BJ (cell line): ENCODE data around the gene PTRHD1. TPM values are rescaled to one million over a fixed set of nuclear protein-coding genes. Genes with fewer than 3 reads are reported as not detected.

Experiments
- CTCF ChIA-PET: fragments of 350-600 bp; formaldehyde crosslinking; extraction: SDS; loops from one replicate; lab custom pipeline; 2021; ENCODE audit warnings: antibody characterized with exemption, inconsistent platforms; lab: Yijun Ruan, JAX
- POLR2A ChIA-PET: fragments of 300-600 bp; sonication (Branson Sonifier 250); formaldehyde crosslinking; extraction: SDS; loops from one replicate; lab custom pipeline; 2021; ENCODE audit warnings: antibody characterized with exemption; lab: Charles Lee
- DNase-seq: peaks from one replicate; pipeline ENCODE4 v3.0.0-alpha.2; 2011; ENCODE audit warnings: low read depth
- H3K27me3 ChIP-seq: 2 replicates; pipeline ENCODE4 v1.6.0; 2011; ENCODE audit warnings: low read length; ENCODE audit not compliant: control insufficient read depth, insufficient read depth
- H3K36me3 ChIP-seq: 2 replicates; pipeline ENCODE4 v1.5.1; 2011; ENCODE audit warnings: low read length; ENCODE audit not compliant: control insufficient read depth, insufficient read depth
- H3K4me3 ChIP-seq: 2 replicates; pipeline ENCODE4 v1.5.1; 2011; ENCODE audit warnings: low read depth, mild to moderate bottlenecking, control low read depth, low read length
- CTCF ChIP-seq: IDR thresholded peaks from 2 replicates; pipeline ENCODE4 v1.5.1; 2011; ENCODE audit warnings: low read depth, mild to moderate bottlenecking, control low read depth, inconsistent platforms, low read length, moderate library complexity; ENCODE audit not compliant: insufficient read depth
- polyA plus RNA-seq: library from polyadenylated mRNA; depleted of rRNA; stranded (reverse); fragments of >200 nt; gene quantifications from 2 replicates; pipeline ENCODE4 v1.2.3, GENCODE V29; 2011

The PTRHD1 gene
- polyA plus RNA-seq, 1 experiment: 44.5 TPM

DNA sequence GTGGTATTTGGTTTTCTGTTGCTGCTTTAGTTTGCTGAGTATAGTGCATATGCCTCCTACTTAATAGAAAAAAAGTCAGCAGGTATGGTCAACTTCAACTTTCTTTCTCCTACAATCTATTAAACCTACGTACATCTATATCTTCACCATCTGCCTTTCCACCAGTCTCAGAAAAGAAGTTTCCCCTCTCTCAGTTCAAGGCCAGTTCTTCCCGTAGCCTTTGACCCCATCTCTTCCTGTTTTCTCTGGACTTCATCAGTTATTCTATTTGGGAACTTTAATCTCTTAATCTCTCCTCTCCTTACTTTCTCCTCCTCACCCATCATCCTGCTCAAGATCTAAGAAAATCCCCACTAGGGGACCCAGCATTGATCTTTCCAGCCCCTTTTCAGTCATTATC lies 5.7 kb downstream of the PTRHD1 start:
- H3K27me3 ChIP-seq: no peaks in the 10 kb centered on the region
- CTCF ChIA-PET: no interaction called here
- H3K36me3 ChIP-seq: no peaks in the 10 kb centered on the region; the same call in 1 of the 2 replicates
- H3K4me3 ChIP-seq: no peak overlapping the region
- POLR2A ChIA-PET: no interaction called here
- DNase-seq: no peak
- no peak for TF ChIP-seq CTCF

DNA sequence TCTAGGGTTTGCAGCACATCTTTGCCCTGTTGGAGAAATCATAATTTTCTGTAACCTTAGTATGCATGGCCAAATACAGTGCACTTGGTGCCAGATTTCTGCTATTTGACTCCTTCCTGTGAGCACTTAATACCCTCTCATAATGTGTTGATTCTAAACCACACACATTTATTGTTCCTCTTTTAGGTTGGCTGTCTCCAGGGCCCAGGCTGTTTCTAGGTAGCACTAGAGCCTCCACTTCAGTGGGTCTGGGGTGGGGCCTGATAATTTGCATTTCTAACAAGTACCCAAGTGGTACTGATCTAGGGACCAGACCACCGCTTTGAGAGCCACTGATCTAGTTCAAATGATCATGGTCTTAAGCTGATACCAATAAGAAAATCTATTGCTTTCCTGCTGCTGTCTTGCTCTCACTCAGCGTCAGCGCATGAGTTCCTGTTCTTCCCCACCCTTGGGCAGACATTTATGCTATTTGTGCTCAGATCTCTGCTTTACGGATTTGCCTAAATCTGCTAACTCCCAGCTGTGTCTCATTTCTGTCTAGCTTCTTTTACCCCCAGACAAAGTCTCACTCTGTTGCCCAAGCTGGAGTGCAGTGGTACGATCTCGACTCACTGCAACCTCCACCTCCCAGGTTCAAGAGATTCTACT lies 7.4 kb downstream of the PTRHD1 start:
- Histone ChIP-seq H3K4me3 (no peak overlapping the region), H3K27me3 (no peaks in the 10 kb centered on the region), H3K36me3 (no peaks in the 10 kb centered on the region; the same call in 1 of the 2 replicates)
- no peak for DNase-seq
- TF ChIP-seq CTCF: no peak
- POLR2A ChIA-PET: no interaction called here
- CTCF ChIA-PET: interaction anchor here (1.0 to 1.5 kb wide), 2 partner anchors 8 to 11 kb away, joined by 3 to 4 read pairs; no protein-coding TSS in a partner anchor

DNA sequence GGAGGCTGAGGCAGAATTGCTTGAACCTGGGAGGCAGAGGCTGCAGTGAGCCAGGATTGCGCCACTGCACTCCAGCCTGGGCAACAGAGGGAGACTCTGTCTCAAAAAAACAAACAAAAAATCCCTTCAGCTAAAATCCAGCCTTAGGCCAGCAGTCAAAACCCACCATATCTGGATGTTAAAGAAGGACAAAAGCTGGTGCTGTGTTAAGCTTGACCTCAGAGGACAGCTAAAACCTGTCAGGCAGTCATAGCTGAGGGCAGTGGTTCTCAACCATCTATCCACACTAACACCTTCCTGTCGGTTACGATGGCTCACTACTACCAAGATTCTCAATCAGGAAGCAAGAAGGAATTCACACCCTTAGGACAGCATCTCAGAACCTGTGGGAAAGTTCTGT lies 9.6 kb downstream of the PTRHD1 start:
- DNase-seq: no peak
- Histone ChIP-seq H3K36me3 (no peaks in the 10 kb centered on the region), H3K4me3 (no peak overlapping the region), H3K27me3 (no peaks in the 10 kb centered on the region)
- CTCF ChIA-PET: interaction anchor here (1.1 to 1.2 kb wide), 2 partner anchors 10 to 373 kb away, joined by 3 read pairs; partner anchors contain the start of genes CENPO and PTRHD1
- TF ChIP-seq CTCF: no peak
- POLR2A ChIA-PET: no interaction called here

GRCh38 chr2:24779116-24779515 lies 14.1 kb downstream of the PTRHD1 start:
- POLR2A ChIA-PET: no interaction called here

More at GRCh38 chr2:24779116-24779515, 14.1 kb downstream of the PTRHD1 start:
- H3K36me3 ChIP-seq: no peaks in the 10 kb centered on the region
- no peak for DNase-seq
- no peaks in the 10 kb centered on the region for H3K27me3 ChIP-seq
- no peak for TF ChIP-seq CTCF
- no peak overlapping the region for H3K4me3 ChIP-seq
- CTCF ChIA-PET: interaction anchor here (4.3 kb wide), 1 partner anchor 13 kb away, joined by 21 read pairs; the partner anchor contains the start of genes CENPO and PTRHD1
